ENCODE results near the gene EPO.

The EPO gene

GRCh38 chr7:100763556-100764140 lies 43.4 kb downstream of the EPO start:
- H3K4me2 ChIP-seq (ENCODE audit: insufficient read depth, low read length), result no peak overlapping the region
- TF ChIP-seq EZH2 (IDR thresholded peaks at IDR 0.05; ENCODE audit: borderline replicate concordance, low read depth, low read length, severe bottlenecking) (no peak), CTCF (IDR thresholded peaks at IDR 0.05; ENCODE audit: borderline replicate concordance, extremely low read depth, low read length, poor library complexity, severe bottlenecking) (no peak)
- H3K27me3 ChIP-seq (ENCODE audit: insufficient read depth, low read length, poor library complexity), result peaks cover 3% of the 10 kb centered on the region
- no peak overlapping the region for H3K4me3 ChIP-seq (ENCODE audit: low read depth in 1 of 2, low read length in 2 of 2)
- no peaks in the 10 kb centered on the region for H4K20me1 ChIP-seq (ENCODE audit: insufficient read depth, low read length)
- no peaks in the 10 kb centered on the region for H3K36me3 ChIP-seq (ENCODE audit: insufficient read depth, low read length)
- no peaks in the 10 kb centered on the region for H3K9me3 ChIP-seq (ENCODE audit: insufficient read depth, low read length, severe bottlenecking)
- DNase-seq (no peak), ATAC-seq (ENCODE audit: insufficient read depth, low read depth) (no peak)
- no peaks in the 10 kb centered on the region for H3K4me1 ChIP-seq (ENCODE audit: insufficient read depth, low read length)
- no peaks in the 10 kb centered on the region for H3K79me2 ChIP-seq (ENCODE audit: insufficient read depth, low read length)
- no peak overlapping the region for H3K9ac ChIP-seq (ENCODE audit: low read depth, low read length)
- no peak overlapping the region for H2AFZ ChIP-seq (ENCODE audit: low read depth, low read length)
- H3K27ac ChIP-seq (ENCODE audit: low read length), result no peak overlapping the region

GRCh38 chr7:100764841-100765240 lies 44.6 kb downstream of the EPO start:
- no peak for DNase-seq
- TF ChIP-seq EZH2 (IDR thresholded peaks at IDR 0.05; ENCODE audit: borderline replicate concordance, low read depth, low read length, severe bottlenecking), result no peak
- no peak for TF ChIP-seq CTCF (IDR thresholded peaks at IDR 0.05; ENCODE audit: borderline replicate concordance, extremely low read depth, low read length, poor library complexity, severe bottlenecking)
- no peaks in the 10 kb centered on the region for H3K4me1 ChIP-seq (ENCODE audit: insufficient read depth, low read length)
- no peak overlapping the region for H3K4me3 ChIP-seq (ENCODE audit: low read depth in 1 of 2, low read length in 2 of 2)
- H2AFZ ChIP-seq (ENCODE audit: low read depth, low read length), result no peak overlapping the region
- no peak overlapping the region for H3K9ac ChIP-seq (ENCODE audit: low read depth, low read length)
- H3K27ac ChIP-seq (ENCODE audit: low read length), result no peak overlapping the region
- no peak overlapping the region for H3K4me2 ChIP-seq (ENCODE audit: insufficient read depth, low read length)
- no peaks in the 10 kb centered on the region for H3K36me3 ChIP-seq (ENCODE audit: insufficient read depth, low read length)
- no peaks in the 10 kb centered on the region for H3K9me3 ChIP-seq (ENCODE audit: insufficient read depth, low read length, severe bottlenecking)
- H4K20me1 ChIP-seq (ENCODE audit: insufficient read depth, low read length), result no peaks in the 10 kb centered on the region
- peaks cover 3% of the 10 kb centered on the region for H3K27me3 ChIP-seq (ENCODE audit: insufficient read depth, low read length, poor library complexity)
- no peaks in the 10 kb centered on the region for H3K79me2 ChIP-seq (ENCODE audit: insufficient read depth, low read length)
- ATAC-seq (ENCODE audit: insufficient read depth, low read depth), result no peak; the same call in 2 of the 3 replicates

GRCh38 chr7:100765250-100765649 lies 45.0 kb downstream of the EPO start:
- Histone ChIP-seq H4K20me1 (ENCODE audit: insufficient read depth, low read length) (no peaks in the 10 kb centered on the region), H3K79me2 (ENCODE audit: insufficient read depth, low read length) (no peaks in the 10 kb centered on the region), H2AFZ (ENCODE audit: low read depth, low read length) (no peak overlapping the region), H3K27me3 (ENCODE audit: insufficient read depth, low read length, poor library complexity) (peaks cover 3% of the 10 kb centered on the region), H3K4me1 (ENCODE audit: insufficient read depth, low read length) (no peaks in the 10 kb centered on the region), H3K4me3 (ENCODE audit: low read depth in 1 of 2, low read length in 2 of 2) (no peak overlapping the region), H3K4me2 (ENCODE audit: insufficient read depth, low read length) (no peak overlapping the region), H3K9ac (ENCODE audit: low read depth, low read length) (no peak overlapping the region), H3K27ac (ENCODE audit: low read length) (no peak overlapping the region), H3K36me3 (ENCODE audit: insufficient read depth, low read length) (no peaks in the 10 kb centered on the region), H3K9me3 (ENCODE audit: insufficient read depth, low read length, severe bottlenecking) (no peaks in the 10 kb centered on the region)
- no peak for ATAC-seq (ENCODE audit: insufficient read depth, low read depth)
- no peak for DNase-seq
- no peak for TF ChIP-seq EZH2 (IDR thresholded peaks at IDR 0.05; ENCODE audit: borderline replicate concordance, low read depth, low read length, severe bottlenecking)
- TF ChIP-seq CTCF (IDR thresholded peaks at IDR 0.05; ENCODE audit: borderline replicate concordance, extremely low read depth, low read length, poor library complexity, severe bottlenecking), result no peak
